Hepatocyte (in vitro differentiated cells): Measurements from ENCODE around the gene DUS2.

Experiments used
- CTCF ChIP-seq: fragments of 200-600 bp; sonication (generic); IDR thresholded peaks from 2 replicates; pipeline ENCODE4 v1.5.1; 2016; ENCODE audit warnings: antibody characterized with exemption, mild to moderate bottlenecking; ENCODE audit not compliant: poor library complexity
- EZH2 ChIP-seq: fragments of 200-600 bp; sonication (generic); IDR thresholded peaks from 2 replicates; pipeline ENCODE4 v1.6.1; 2016; ENCODE audit warnings: antibody characterized with exemption, mild to moderate bottlenecking, borderline replicate concordance

DNA sequence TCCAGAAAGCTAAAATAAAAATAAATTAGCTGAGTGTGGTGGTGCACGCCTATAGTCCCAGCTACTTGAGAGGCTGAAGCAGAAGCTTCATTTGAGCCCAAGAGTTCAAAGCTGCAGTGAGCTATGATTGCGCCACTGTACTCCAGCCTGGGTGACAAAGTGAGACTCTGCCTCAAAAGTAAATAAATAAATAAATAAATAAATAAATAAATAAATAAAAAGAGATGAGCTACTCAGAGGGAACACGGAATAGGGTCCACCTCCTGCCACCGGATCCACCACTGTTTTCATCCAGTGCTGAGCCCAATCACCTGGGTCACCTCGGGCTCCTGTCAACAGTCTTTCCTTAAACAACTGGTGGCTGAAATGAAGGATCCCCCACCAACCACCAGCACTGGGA lies 36.1 kb upstream of the DUS2 start:
- TF ChIP-seq CTCF (no peak), EZH2 (no peak)
